Neutrophil (primary cell): ENCODE data around the gene PPP4R2.
A peak's percentile ranks its signal among the peaks of the same experiment; 100 is the strongest.

ENCODE experiments used
- H3K27ac ChIP-seq: fragments of 200-600 bp; sonication (generic); 2 replicates; pipeline ENCODE4 v1.5.1; 2016; ENCODE audit warnings: mild to moderate bottlenecking, moderate library complexity
- H3K27me3 ChIP-seq: fragments of 200-600 bp; sonication (generic); 2 replicates; pipeline ENCODE4 v1.6.0; 2016; ENCODE audit warnings: mild to moderate bottlenecking
- H3K36me3 ChIP-seq: fragments of 200-600 bp; sonication (generic); 2 replicates; pipeline ENCODE4 v1.5.1; 2017
- H3K4me1 ChIP-seq, 2 experiments: fragments of 200-600 bp in 1 of 2; sonication (generic) in 1 of 2; 1 replicate in 1 of 2; 2 replicates in 1 of 2; pipeline versions ENCODE4 v1.5.1 to v1.6.1; 2013 to 2016; ENCODE audit warnings: low read depth in 1 of 2, low read length in 1 of 2, mild to moderate bottlenecking in 1 of 2, moderate library complexity in 1 of 2; ENCODE audit not compliant: control insufficient read depth in 1 of 2, insufficient read depth in 1 of 2
- H3K4me3 ChIP-seq, 2 experiments: fragments of 200-600 bp in 1 of 2; sonication (generic) in 1 of 2; 1 replicate in 1 of 2; 2 replicates in 1 of 2; pipeline ENCODE4 v1.5.1; 2013 to 2016; ENCODE audit warnings: low read depth in 1 of 2, low read length in 1 of 2, mild to moderate bottlenecking in 1 of 2, moderate library complexity in 1 of 2
- H3K9me3 ChIP-seq: fragments of 200-600 bp; sonication (generic); 2 replicates; pipeline ENCODE4 v1.5.1; 2016
- CTCF ChIP-seq: fragments of 200-600 bp; sonication (generic); IDR thresholded peaks from 2 replicates; pipeline ENCODE4 v1.5.1; 2016; ENCODE audit warnings: antibody characterized with exemption

Gene PPP4R2

GRCh38 chr3:72993391-72993790 lies 3.2 kb upstream of the PPP4R2 start:
- Histone ChIP-seq H3K36me3 (no peaks in the 10 kb centered on the region), H3K27me3 (no peaks in the 10 kb centered on the region), H3K4me3 (no peak overlapping the region), H3K27ac (no peak overlapping the region), H3K4me1 (peaks cover 19 to 24% of the 10 kb centered on the region in 2 experiments), H3K9me3 (no peaks in the 10 kb centered on the region)
- TF ChIP-seq CTCF = no peak

GRCh38 chr3:72995337-72995736 lies 1.3 kb upstream of the PPP4R2 start:
- TF ChIP-seq CTCF = no peak
- Histone ChIP-seq H3K27me3 (no peaks in the 10 kb centered on the region), H3K4me1 (peaks cover 39 to 44% of the 10 kb centered on the region in 2 experiments), H3K27ac (no peak overlapping the region), H3K36me3 (peaks cover 17% of the 10 kb centered on the region), H3K4me3 (no peak overlapping the region), H3K9me3 (no peaks in the 10 kb centered on the region)

GRCh38 chr3:72996121-72996472 lies 514 bp upstream of the PPP4R2 start:
- Histone ChIP-seq H3K4me3 (peak overlapping the region; percentile 93 to 95), H3K36me3 (peaks cover 17% of the 10 kb centered on the region), H3K9me3 (no peaks in the 10 kb centered on the region), H3K27ac (peak overlapping the region; percentile 96), H3K4me1 (peaks cover 44 to 46% of the 10 kb centered on the region in 2 experiments), H3K27me3 (no peaks in the 10 kb centered on the region)
- no peak for TF ChIP-seq CTCF

- Histone ChIP-seq H3K4me3 (peak overlapping the region; percentile 93 to 95), H3K9me3 (no peaks in the 10 kb centered on the region), H3K4me1 (peaks cover 50% of the 10 kb centered on the region in 2 experiments), H3K27me3 (no peaks in the 10 kb centered on the region), H3K36me3 (peaks cover 25% of the 10 kb centered on the region), H3K27ac (peak overlapping the region; percentile 96)
- no peak for TF ChIP-seq CTCF
Measured at GRCh38 chr3:72997421-72997961, 880 bp downstream of the PPP4R2 start.

- H3K4me3 ChIP-seq = peak overlapping the region; percentile 93 to 95
- H3K9me3 ChIP-seq = no peaks in the 10 kb centered on the region
- H3K4me1 ChIP-seq = peaks cover 50% of the 10 kb centered on the region in 2 experiments
- no peaks in the 10 kb centered on the region for H3K27me3 ChIP-seq
- peaks cover 25% of the 10 kb centered on the region for H3K36me3 ChIP-seq
- peak overlapping the region; percentile 96 for H3K27ac ChIP-seq
- TF ChIP-seq CTCF = no peak
Measured at GRCh38 chr3:72998466-72998865, 1.9 kb downstream of the PPP4R2 start.
